GM12872 (cell line): Measurements from ENCODE around the gene WFIKKN1.

ENCODE experiments used
- TF ChIP-seq, protein P1 (sequence below): IDR thresholded peaks from 3 replicates; pipeline ENCODE4 v1.5.1; 2011; ENCODE audit warnings: low read depth, mild to moderate bottlenecking, low read length, moderate library complexity; ENCODE audit not compliant: insufficient read depth

WFIKKN1 gene

DNA sequence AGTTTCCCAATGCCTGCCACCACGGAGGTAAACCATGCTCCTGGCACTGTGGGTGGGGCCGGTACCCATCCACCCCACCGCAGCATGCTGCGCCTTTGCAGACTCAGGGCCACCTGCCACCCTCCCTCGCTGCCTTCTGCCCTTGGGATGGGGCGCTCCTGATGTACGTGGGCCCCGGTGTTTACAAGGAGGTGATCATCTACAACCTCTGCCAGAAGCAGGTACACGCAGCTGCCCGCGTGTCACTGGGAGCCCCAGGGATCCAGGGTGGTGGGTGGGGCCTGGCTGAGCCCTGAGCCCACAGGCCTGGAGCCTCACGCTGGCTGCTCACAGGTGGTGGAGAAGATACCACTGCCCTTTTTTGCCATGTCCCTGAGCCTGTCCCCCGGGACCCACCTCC lies 35.8 kb downstream of the WFIKKN1 start:
- TF ChIP-seq, protein P1, sequence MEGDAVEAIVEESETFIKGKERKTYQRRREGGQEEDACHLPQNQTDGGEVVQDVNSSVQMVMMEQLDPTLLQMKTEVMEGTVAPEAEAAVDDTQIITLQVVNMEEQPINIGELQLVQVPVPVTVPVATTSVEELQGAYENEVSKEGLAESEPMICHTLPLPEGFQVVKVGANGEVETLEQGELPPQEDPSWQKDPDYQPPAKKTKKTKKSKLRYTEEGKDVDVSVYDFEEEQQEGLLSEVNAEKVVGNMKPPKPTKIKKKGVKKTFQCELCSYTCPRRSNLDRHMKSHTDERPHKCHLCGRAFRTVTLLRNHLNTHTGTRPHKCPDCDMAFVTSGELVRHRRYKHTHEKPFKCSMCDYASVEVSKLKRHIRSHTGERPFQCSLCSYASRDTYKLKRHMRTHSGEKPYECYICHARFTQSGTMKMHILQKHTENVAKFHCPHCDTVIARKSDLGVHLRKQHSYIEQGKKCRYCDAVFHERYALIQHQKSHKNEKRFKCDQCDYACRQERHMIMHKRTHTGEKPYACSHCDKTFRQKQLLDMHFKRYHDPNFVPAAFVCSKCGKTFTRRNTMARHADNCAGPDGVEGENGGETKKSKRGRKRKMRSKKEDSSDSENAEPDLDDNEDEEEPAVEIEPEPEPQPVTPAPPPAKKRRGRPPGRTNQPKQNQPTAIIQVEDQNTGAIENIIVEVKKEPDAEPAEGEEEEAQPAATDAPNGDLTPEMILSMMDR = no peak

DNA sequence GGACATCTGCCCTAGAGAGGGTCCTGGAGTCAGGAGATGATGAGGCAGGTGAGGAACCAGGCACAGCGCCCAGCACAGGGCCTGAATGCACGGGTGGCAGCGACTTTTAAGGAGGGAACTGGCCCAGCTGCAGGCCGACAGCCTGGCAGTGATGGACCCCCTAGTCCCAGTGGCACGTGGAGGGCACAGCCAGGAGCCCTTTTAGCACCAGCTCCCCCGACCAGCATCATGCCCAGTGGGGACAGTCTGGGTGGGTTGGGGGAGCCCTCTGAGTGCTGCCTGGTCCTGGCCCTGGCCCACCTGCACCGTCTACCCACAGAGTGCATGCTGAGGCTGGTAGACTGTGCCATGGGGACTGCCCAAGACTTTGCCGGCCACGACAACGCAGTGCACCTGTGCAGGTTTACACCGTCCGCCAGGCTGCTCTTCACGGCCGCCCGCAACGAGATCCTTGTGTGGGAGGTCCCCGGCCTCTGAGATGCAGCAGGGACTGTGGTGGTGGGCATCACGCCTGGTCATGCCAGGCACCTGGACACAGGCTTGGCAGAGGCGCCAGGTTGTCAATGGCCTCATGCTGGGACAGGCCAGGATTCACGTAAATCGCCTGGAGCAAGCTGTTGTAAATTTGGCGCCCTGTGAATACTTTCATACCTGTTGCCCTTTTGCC lies 36.5 kb downstream of the WFIKKN1 start:
- TF ChIP-seq, protein P1 = no peak

DNA sequence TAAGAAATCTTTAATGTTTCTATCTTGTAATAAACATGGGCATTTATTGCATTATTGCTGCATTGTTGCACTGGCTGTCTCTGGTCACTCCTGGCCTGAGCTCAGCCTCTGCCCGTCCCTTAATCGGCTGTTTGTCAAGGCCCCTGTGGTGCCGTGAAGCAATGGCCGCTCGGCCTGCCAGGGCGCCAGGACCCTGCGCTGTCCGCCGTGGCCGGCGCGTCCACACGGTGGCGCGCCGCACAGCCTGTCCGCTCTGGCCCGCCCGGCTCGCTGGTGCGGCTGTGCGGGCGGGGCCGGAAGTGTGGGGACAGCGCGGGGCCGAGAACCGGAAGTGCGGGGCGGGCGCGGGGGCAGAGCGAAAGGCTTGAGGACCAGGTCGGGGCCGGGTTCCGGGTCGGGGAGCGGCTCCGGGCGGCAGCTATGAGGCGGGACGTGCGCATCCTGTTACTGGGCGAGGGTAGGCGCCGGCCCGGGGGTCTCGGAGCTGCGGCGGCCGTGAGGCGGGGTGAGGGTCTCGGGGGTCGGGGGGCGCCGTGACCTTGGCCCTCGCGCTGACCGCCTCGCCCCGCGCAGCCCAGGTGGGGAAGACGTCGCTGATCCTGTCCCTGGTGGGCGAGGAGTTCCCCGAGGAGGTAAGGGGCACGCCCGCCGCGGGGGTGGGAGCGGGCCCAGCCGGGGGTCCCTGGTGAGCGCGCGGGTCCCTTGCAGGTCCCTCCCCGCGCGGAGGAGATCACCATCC lies 37.2 kb downstream of the WFIKKN1 start, which contains the start of gene RHOT2:
Gene RHOT2 (plus strand): TSS at position 353 of the 739 bp plus-strand sequence. CDS start 68 bp downstream, at position 421.
- TF ChIP-seq, protein P1 = peak; percentile 79

DNA sequence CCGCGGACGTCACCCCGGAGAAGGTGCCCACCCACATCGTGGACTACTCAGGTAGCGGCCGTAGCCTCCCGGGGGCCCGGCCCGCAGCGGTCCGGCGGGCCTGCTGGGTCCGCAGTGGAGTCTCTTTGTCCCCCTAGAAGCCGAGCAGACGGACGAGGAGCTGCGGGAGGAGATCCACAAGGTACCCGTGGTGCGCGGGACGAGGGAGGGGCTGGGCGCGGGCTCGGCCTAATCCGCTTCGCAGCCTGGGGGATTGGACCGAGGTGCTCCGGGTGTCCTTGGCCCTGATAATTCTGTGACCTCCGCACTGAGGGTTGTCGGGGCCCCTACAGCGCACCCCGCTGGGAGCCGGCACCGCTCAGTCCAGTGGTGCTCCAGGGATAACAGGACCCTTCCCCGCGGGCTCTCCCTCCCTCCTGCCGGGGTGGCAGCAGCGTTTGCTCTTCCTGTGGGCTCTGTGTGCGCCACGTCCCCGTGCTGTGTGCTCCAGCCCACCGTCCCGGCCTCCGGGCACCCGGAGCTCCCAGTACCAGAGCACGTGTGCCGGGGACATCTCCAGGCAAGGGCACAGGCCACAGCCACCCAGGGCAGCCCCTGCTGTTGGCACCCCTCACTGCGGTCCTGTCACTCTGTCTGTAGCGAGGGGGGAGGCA lies 37.9 kb downstream of the WFIKKN1 start:
- TF ChIP-seq, protein P1 = no peak

DNA sequence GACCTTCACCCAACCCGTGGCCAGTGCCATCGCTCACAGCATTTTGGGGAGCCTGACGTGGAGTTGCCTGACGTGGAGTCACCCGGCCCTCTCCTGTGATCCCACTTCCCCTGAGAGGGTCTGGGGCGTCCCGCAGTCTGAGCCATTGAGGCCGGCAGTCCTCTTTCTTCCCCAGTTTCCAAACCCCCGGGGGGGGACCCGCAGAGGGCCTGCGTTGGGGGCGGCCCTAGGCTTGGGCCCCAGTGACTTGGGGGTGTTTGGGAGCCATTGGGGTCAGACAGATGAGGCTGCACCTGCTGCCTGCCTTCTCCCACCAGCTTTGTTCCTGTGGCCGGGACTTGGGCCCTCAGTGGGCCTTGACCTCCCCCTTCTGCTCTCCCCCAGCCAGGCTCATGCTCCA lies 38.9 kb downstream of the WFIKKN1 start:
- TF ChIP-seq, protein P1 = no peak

DNA sequence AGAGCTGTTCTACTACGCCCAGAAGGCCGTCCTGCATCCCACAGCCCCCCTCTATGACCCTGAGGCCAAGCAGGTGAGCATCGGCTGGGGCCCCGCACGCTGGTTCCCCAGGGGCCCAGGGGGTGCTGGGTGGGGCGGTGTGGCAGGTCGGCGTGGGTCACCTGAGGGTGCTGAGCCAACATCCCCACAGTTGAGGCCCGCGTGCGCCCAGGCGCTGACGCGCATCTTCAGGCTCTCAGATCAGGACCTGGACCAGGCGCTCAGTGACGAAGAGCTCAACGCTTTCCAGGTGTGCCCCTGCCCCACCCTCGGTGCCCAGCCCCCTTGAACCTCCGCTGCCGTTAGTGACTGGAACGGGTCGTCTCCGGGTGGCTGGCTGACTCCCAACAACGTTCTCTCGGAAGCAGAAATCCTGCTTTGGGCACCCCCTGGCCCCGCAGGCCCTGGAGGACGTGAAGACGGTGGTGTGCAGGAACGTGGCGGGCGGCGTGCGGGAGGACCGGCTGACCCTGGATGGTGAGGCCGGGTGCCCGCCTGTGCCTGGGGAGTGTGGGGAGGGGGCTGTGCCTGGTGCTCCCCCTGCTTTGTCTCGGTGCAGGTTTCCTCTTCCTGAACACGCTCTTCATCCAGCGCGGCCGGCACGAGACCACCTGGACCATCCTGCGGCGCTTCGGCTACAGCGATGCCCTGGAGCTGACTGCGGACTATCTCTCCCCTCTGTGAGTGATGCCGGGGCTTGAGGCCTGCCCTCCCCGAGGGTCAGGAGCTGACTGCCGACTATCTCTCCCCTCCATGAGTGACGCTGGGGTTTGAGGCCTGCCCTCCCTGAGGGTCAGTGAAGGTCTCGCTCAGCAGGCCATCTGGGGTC lies 39.9 kb downstream of the WFIKKN1 start:
- TF ChIP-seq, protein P1 = no peak
